PC-9 (cell line): ENCODE data around the gene HBG2.

Experiments
- EZH2 ChIP-seq: fragments of 200-600 bp; sonication (generic); IDR thresholded peaks from 2 replicates; pipeline ENCODE4 v1.8.0; 2017; ENCODE audit warnings: antibody characterized with exemption, low read depth
- TF ChIP-seq, protein P1 (sequence below): fragments of 200-600 bp; sonication (generic); conservative IDR thresholded peaks from 2 replicates; pipeline ENCODE4 v1.6.1; 2017; ENCODE audit warnings: mixed run types, antibody characterized with exemption, mild to moderate bottlenecking, moderate library complexity

DNA sequence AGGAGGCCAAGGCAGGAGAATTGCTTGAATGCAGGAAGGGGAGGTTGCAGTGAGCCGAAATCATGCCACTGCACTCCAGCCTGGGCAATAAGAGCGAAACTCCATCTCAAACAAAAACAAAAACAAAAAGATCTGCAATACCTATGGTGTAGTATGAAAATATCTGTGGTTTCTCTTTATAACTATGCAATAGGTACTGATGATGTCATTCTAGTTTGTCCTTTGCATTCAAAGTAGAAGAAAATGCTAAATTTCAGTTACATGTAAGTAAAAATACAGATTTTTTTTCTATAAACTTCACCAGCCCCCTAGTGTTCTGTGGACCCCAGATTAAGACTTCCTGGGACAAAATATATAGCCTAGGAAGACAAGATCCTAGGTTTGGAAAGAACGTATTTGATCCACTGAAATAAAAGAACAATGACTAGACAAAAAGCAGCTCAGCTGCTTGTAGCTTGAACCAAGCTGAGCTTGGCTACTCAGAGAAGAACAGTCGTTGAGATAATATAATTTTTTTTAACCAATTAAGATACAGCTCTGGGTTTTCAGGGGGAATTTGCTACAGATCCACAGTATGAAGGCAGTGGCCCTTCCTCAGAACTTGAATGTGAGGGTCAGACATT lies 17.9 kb upstream of the HBG2 start:
- TF ChIP-seq, protein P1, sequence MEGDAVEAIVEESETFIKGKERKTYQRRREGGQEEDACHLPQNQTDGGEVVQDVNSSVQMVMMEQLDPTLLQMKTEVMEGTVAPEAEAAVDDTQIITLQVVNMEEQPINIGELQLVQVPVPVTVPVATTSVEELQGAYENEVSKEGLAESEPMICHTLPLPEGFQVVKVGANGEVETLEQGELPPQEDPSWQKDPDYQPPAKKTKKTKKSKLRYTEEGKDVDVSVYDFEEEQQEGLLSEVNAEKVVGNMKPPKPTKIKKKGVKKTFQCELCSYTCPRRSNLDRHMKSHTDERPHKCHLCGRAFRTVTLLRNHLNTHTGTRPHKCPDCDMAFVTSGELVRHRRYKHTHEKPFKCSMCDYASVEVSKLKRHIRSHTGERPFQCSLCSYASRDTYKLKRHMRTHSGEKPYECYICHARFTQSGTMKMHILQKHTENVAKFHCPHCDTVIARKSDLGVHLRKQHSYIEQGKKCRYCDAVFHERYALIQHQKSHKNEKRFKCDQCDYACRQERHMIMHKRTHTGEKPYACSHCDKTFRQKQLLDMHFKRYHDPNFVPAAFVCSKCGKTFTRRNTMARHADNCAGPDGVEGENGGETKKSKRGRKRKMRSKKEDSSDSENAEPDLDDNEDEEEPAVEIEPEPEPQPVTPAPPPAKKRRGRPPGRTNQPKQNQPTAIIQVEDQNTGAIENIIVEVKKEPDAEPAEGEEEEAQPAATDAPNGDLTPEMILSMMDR: no peak
- no peak for TF ChIP-seq EZH2
